Measurements from ENCODE around the gene CD1E.

The CD1E gene

DNA sequence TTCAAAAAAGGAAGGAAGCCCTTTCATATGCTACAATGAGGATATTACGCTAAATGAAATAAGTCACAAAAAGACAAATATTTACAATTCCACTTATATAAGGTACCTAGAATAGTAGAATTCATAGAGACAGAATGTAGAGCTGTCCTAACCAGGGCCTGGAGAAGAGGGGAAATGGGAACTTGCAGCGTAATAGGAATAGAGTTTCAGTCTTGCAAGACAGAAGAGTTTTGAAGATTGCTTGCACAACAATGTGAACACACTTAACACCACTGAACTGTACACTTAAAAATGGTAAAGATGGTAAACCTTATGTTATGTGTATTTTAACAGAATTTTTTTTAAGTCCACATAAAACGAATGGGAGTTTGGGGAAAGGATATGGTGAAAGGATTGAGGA lies 25.3 kb upstream of the CD1E start:
- POLR2A ChIA-PET: no interaction called here

DNA sequence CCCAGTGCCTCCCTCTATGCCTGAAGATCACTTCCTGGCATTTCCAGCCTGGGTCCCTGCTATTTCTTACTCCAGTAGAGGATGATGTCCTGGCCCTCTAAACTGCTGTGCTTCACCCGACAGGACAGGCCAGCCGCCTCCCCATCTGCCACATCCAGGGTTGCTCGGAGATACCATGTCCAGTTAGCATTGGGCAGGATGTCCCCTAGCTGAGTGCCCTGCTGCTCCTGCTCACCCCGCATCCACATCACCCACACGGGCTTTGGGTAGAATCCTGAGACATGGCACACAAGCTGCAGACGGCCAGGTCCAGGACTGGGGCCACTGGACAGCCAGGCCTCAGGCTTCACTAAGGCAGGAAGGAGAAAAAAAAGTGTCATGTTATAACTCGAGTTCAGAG lies 24.4 kb upstream of the CD1E start:
- ChIA-PET POLR2A (no interaction called here), CTCF (no interaction called here)
- no peak for DNase-seq (ENCODE audit: extremely low spot score)
- no peak for TF ChIP-seq TARDBP (IDR thresholded peaks at IDR 0.05)

More for the DNA sequence above, 25.3 kb upstream of the CD1E start:
- DNase-seq (ENCODE audit: extremely low spot score): no peak
- no peak for TF ChIP-seq BHLHE40 (IDR thresholded peaks at IDR 0.05; ENCODE audit: borderline replicate concordance)
- TF ChIP-seq ARNT (IDR thresholded peaks at IDR 0.05): no peak
- TF ChIP-seq FOXM1 (IDR thresholded peaks at IDR 0.05; ENCODE audit: borderline replicate concordance): no peak
- no peak for TF ChIP-seq NFRKB (IDR thresholded peaks at IDR 0.05)
- TF ChIP-seq TARDBP (IDR thresholded peaks at IDR 0.05): no peak
- TF ChIP-seq SUZ12 (IDR thresholded peaks at IDR 0.05): no peak
- TF ChIP-seq ZNF384 (IDR thresholded peaks at IDR 0.05): no peak
- TF ChIP-seq CTBP1 (IDR thresholded peaks at IDR 0.05; ENCODE audit: borderline replicate concordance): no peak
- CTCF ChIA-PET: no interaction called here

DNA sequence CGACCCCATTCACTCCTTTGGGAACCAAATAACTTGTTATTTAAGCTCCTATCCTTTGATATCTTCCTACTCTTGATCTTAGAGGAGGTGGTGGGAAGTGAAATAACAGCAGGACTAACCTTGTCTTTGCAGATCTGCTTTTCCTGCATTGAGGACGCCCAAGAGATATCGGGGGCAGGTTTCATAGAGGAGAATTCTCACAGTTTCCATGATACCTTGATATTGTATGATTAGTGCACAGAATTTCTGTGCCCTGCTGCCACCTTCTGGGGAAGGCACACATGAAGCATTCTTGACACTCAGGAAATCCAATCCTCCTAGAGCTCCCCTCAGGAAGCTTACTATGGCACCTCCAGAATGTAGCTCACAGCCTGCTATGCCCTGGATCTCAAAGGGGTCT lies 24.0 kb upstream of the CD1E start:
- ChIA-PET CTCF (no interaction called here), POLR2A (no interaction called here)
- DNase-seq (ENCODE audit: extremely low spot score): no peak
- TF ChIP-seq HDGF (IDR thresholded peaks at IDR 0.05; ENCODE audit: borderline replicate concordance): no peak
- no peak for TF ChIP-seq FOXK2 (IDR thresholded peaks at IDR 0.05)
- TF ChIP-seq TARDBP (IDR thresholded peaks at IDR 0.05): no peak
- no peak for TF ChIP-seq SP1 (IDR thresholded peaks at IDR 0.05)
- no peak for TF ChIP-seq NFRKB (IDR thresholded peaks at IDR 0.05)
- TF ChIP-seq FOXM1 (IDR thresholded peaks at IDR 0.05; ENCODE audit: borderline replicate concordance): no peak
- TF ChIP-seq LEF1 (IDR thresholded peaks at IDR 0.05; ENCODE audit: borderline replicate concordance): no peak
- no peak for TF ChIP-seq BHLHE40 (IDR thresholded peaks at IDR 0.05; ENCODE audit: borderline replicate concordance)
- no peak for TF ChIP-seq SUZ12 (IDR thresholded peaks at IDR 0.05)
- TF ChIP-seq ZNF384 (IDR thresholded peaks at IDR 0.05): no peak
- no peak for TF ChIP-seq ELF4 (IDR thresholded peaks at IDR 0.05)
- TF ChIP-seq, protein P1, sequence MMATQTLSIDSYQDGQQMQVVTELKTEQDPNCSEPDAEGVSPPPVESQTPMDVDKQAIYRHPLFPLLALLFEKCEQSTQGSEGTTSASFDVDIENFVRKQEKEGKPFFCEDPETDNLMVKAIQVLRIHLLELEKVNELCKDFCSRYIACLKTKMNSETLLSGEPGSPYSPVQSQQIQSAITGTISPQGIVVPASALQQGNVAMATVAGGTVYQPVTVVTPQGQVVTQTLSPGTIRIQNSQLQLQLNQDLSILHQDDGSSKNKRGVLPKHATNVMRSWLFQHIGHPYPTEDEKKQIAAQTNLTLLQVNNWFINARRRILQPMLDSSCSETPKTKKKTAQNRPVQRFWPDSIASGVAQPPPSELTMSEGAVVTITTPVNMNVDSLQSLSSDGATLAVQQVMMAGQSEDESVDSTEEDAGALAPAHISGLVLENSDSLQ (IDR thresholded peaks at IDR 0.05): no peak

DNA sequence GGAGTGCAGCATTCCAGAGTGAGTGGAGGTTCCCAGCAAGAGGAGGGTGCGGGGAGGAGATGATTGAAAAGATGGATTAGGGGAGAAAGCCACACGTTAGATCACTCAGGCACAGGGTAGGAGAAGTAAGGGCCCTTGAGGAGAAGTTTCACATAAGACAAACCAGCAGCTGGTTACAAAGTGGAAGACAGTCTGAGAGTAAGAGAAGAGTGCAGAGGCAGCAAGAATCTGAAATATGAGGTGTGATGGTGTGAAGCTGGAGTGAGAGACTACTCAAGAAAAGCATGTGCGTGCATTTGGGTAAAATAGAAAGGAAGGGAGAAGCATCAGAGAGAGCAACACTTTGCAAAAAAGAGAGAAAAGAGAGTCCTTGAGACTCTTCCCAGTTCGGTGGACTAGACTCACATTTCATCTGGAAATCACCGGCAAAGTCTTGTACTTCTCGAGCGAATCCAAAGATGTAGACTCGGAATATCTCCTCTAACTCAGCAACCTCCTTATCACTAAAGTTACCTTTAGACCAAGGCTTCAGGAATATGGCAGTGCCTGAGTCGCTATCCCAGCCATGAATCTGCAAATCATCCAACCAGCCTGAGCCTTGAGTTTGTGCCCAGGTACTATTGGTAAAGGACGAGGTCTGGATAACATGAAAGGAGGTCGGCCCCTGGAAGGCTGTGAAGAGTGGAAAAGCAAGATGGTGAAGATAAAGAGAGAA lies 23.1 kb upstream of the CD1E start:
- DNase-seq (ENCODE audit: extremely low spot score): no peak
- no peak for TF ChIP-seq ELF4 (IDR thresholded peaks at IDR 0.05)
- no peak for TF ChIP-seq ARNT (IDR thresholded peaks at IDR 0.05)
- TF ChIP-seq HDGF (IDR thresholded peaks at IDR 0.05; ENCODE audit: borderline replicate concordance): no peak
- no peak for TF ChIP-seq LEF1 (IDR thresholded peaks at IDR 0.05; ENCODE audit: borderline replicate concordance)
- TF ChIP-seq BHLHE40 (IDR thresholded peaks at IDR 0.05; ENCODE audit: borderline replicate concordance): no peak
- no peak for TF ChIP-seq ZNF384 (IDR thresholded peaks at IDR 0.05)
- TF ChIP-seq FOXM1 (IDR thresholded peaks at IDR 0.05; ENCODE audit: borderline replicate concordance): no peak
- no peak for TF ChIP-seq L3MBTL2 (conservative IDR thresholded peaks at IDR 0.05)
- TF ChIP-seq SUZ12 (IDR thresholded peaks at IDR 0.05): no peak
- TF ChIP-seq FOXK2 (IDR thresholded peaks at IDR 0.05): no peak
- TF ChIP-seq NFRKB (IDR thresholded peaks at IDR 0.05): no peak
- TF ChIP-seq, protein P1 (IDR thresholded peaks at IDR 0.05): no peak
- ChIA-PET CTCF (no interaction called here), POLR2A (no interaction called here)

DNA sequence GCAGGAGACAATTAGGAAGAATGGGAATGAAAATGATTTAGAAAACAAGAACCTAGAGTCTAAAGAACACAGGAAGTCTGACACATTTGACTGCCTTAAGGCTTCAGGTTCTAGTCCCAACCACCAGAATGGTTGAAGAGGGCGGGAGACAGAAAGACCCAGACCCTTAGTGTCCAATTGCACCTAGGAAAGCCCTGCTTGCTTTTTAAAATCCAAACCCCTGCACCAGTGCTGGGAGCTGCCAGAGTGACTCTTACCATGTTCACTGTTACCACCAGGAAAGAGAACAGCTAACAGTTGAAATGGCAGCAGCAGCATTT lies 22.6 kb upstream of the CD1E start:
- no peak for DNase-seq (ENCODE audit: extremely low spot score)
- TF ChIP-seq HDGF (IDR thresholded peaks at IDR 0.05; ENCODE audit: borderline replicate concordance) (no peak), ZNF384 (IDR thresholded peaks at IDR 0.05) (no peak), NFRKB (IDR thresholded peaks at IDR 0.05) (no peak), SP1 (IDR thresholded peaks at IDR 0.05) (no peak), CTBP1 (IDR thresholded peaks at IDR 0.05; ENCODE audit: borderline replicate concordance) (no peak), LEF1 (IDR thresholded peaks at IDR 0.05; ENCODE audit: borderline replicate concordance) (no peak), FOXK2 (IDR thresholded peaks at IDR 0.05) (no peak), ELF4 (IDR thresholded peaks at IDR 0.05) (no peak), TARDBP (IDR thresholded peaks at IDR 0.05) (no peak)
- ChIA-PET POLR2A (no interaction called here), CTCF (no interaction called here)

DNA sequence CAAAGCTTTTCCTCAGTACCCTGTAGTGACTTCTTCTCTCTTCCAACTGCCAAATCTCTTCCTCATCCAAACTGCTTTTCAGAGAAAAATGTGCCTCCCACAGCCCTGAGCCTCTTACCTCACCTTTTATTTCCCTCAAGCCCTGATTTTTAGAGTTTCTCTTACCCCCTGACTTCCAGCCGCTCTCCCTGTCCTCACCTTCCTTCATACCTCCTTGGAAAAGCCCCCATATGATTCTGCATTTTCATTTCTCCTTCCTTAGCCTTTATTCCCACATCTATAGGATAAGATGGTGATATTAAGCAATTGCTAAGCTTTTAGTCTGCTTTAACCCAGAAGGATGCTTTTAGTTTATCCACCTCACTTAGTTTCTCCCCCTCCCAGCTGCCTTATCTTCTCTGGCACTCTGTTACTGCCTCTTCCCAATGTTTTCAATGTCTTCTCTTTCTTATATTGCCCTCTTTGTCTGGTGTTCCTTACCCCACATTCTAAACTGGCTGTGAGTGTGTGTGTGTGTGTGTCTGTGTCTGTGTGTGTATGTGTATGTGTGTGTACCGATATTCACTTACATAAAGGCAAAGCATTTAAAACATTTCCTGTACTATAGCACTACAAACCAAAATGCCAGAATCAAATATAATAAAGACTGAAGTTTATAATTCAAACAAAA lies 22.1 kb upstream of the CD1E start, which contains the start of gene CD1B:
CD1B (minus strand) TSS at position 51 of the 670 bp plus-strand sequence. CDS start 108 bp downstream, outside the sequence.
- DNase-seq (ENCODE audit: extremely low spot score): no peak
- ChIA-PET POLR2A (no interaction called here), CTCF (no interaction called here)
- TF ChIP-seq ELF4 (IDR thresholded peaks at IDR 0.05) (no peak), FOXM1 (IDR thresholded peaks at IDR 0.05; ENCODE audit: borderline replicate concordance) (no peak)
- TF ChIP-seq, protein P1 (IDR thresholded peaks at IDR 0.05): no peak
